ENCODE measurements around the gene RAPSN. TPM values are rescaled to one million over a fixed set of nuclear protein-coding genes. Genes with fewer than 3 reads are reported as not detected.

RAPSN gene
- polyA plus RNA-seq, 1 donor (not counting 4 experiments of a cell fraction or from before 2014, with no cell fraction given), result 0.28 TPM

- Histone ChIP-seq H4K20me1 (ENCODE audit: control insufficient read depth, extremely low read depth, insufficient read depth, low read length) (peaks cover 13% of the 10 kb centered on the region), H3K27ac (ENCODE audit: control insufficient read depth, insufficient read depth, low read length) (no peak overlapping the region), H3K4me3 (ENCODE audit: control insufficient read depth in 2 of 3, extremely low read depth in 1 of 3, insufficient read depth in 2 of 3, low read depth in 1 of 3, low read length in 3 of 3) (no peak overlapping the region), H3K4me1 (ENCODE audit: control insufficient read depth, extremely low read depth, insufficient read depth, low read length) (no peaks in the 10 kb centered on the region), H3K9ac (ENCODE audit: control insufficient read depth, extremely low read depth, insufficient read depth, low read length) (no peak overlapping the region), H2AFZ (ENCODE audit: control insufficient read depth, low read length) (no peak overlapping the region), H3K4me2 (ENCODE audit: control insufficient read depth, extremely low read depth, insufficient read depth, low read depth, low read length) (no peak overlapping the region), H3K9me3 (ENCODE audit: control insufficient read depth, low read depth, low read length) (no peaks in the 10 kb centered on the region), H3K9me1 (ENCODE audit: control insufficient read depth, extremely low read depth, insufficient read depth, low read length) (no peaks in the 10 kb centered on the region), H3K27me3 (ENCODE audit: control insufficient read depth, extremely low read depth, insufficient read depth, low read length) (no peaks in the 10 kb centered on the region), H3K36me3 (ENCODE audit: control insufficient read depth in 2 of 2, extremely low read depth in 1 of 2, insufficient read depth in 2 of 2, low read length in 2 of 2) (peaks cover 40 to 53% of the 10 kb centered on the region in 2 experiments), H3K79me2 (ENCODE audit: control insufficient read depth, insufficient read depth, low read length) (peaks cover 46% of the 10 kb centered on the region)
- DNase-seq (ENCODE audit: low read depth, low spot score) (no peak), FAIRE-seq (no peak)
- dilution Hi-C loops (cut with MboI; ENCODE audit: extremely low pct_ligation_motif_present, low sequenced_read_pairs), result no loop called here
- TF ChIP-seq, protein P1, sequence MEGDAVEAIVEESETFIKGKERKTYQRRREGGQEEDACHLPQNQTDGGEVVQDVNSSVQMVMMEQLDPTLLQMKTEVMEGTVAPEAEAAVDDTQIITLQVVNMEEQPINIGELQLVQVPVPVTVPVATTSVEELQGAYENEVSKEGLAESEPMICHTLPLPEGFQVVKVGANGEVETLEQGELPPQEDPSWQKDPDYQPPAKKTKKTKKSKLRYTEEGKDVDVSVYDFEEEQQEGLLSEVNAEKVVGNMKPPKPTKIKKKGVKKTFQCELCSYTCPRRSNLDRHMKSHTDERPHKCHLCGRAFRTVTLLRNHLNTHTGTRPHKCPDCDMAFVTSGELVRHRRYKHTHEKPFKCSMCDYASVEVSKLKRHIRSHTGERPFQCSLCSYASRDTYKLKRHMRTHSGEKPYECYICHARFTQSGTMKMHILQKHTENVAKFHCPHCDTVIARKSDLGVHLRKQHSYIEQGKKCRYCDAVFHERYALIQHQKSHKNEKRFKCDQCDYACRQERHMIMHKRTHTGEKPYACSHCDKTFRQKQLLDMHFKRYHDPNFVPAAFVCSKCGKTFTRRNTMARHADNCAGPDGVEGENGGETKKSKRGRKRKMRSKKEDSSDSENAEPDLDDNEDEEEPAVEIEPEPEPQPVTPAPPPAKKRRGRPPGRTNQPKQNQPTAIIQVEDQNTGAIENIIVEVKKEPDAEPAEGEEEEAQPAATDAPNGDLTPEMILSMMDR (optimal IDR thresholded peaks at IDR 0.05 in 1 of 3, IDR thresholded peaks at IDR 0.05 in 1 of 3, conservative IDR thresholded peaks at IDR 0.05 in 1 of 3; ENCODE audit: extremely low read depth in 1 of 3, insufficient read depth in 2 of 3, low read length in 3 of 3), result no peak
- TF ChIP-seq EZH2 (IDR thresholded peaks at IDR 0.05; ENCODE audit: low read length), result no peak
Observed at GRCh38 chr11:47466701-47467250, 17.8 kb upstream of the RAPSN start.

GRCh38 chr11:47466201-47466600, 17.3 kb upstream of the RAPSN start:
- H4K20me1 ChIP-seq (ENCODE audit: control insufficient read depth, extremely low read depth, insufficient read depth, low read length), result peaks cover 13% of the 10 kb centered on the region
- H3K27ac ChIP-seq (ENCODE audit: control insufficient read depth, insufficient read depth, low read length), result no peak overlapping the region
- H3K79me2 ChIP-seq (ENCODE audit: control insufficient read depth, insufficient read depth, low read length), result peaks cover 45% of the 10 kb centered on the region

More at GRCh38 chr11:47466201-47466600, 17.3 kb upstream of the RAPSN start:
- dilution Hi-C loops (cut with MboI; ENCODE audit: extremely low pct_ligation_motif_present, low sequenced_read_pairs), result no loop called here
- H3K36me3 ChIP-seq (ENCODE audit: control insufficient read depth in 2 of 2, extremely low read depth in 1 of 2, insufficient read depth in 2 of 2, low read length in 2 of 2), result peaks cover 36 to 48% of the 10 kb centered on the region in 2 experiments
- H3K27me3 ChIP-seq (ENCODE audit: control insufficient read depth, extremely low read depth, insufficient read depth, low read length), result no peaks in the 10 kb centered on the region
- H3K9me3 ChIP-seq (ENCODE audit: control insufficient read depth, low read depth, low read length), result no peaks in the 10 kb centered on the region
- H3K4me1 ChIP-seq (ENCODE audit: control insufficient read depth, extremely low read depth, insufficient read depth, low read length), result no peaks in the 10 kb centered on the region
- H3K4me2 ChIP-seq (ENCODE audit: control insufficient read depth, extremely low read depth, insufficient read depth, low read depth, low read length), result no peak overlapping the region
- H3K9ac ChIP-seq (ENCODE audit: control insufficient read depth, extremely low read depth, insufficient read depth, low read length), result no peak overlapping the region
- H2AFZ ChIP-seq (ENCODE audit: control insufficient read depth, low read length), result no peak overlapping the region
- no peak for TF ChIP-seq EZH2 (IDR thresholded peaks at IDR 0.05; ENCODE audit: low read length)
- TF ChIP-seq, protein P1 (optimal IDR thresholded peaks at IDR 0.05 in 1 of 3, IDR thresholded peaks at IDR 0.05 in 1 of 3, conservative IDR thresholded peaks at IDR 0.05 in 1 of 3; ENCODE audit: extremely low read depth in 1 of 3, insufficient read depth in 2 of 3, low read length in 3 of 3), result no peak
- H3K9me1 ChIP-seq (ENCODE audit: control insufficient read depth, extremely low read depth, insufficient read depth, low read length), result no peaks in the 10 kb centered on the region
- FAIRE-seq (no peak), DNase-seq (ENCODE audit: low read depth, low spot score) (no peak)
- H3K4me3 ChIP-seq (ENCODE audit: control insufficient read depth in 2 of 3, extremely low read depth in 1 of 3, insufficient read depth in 2 of 3, low read depth in 1 of 3, low read length in 3 of 3), result no peak overlapping the region

All from keratinocyte (primary cell).